ENCODE data around the gene MRPS11.

DNA sequence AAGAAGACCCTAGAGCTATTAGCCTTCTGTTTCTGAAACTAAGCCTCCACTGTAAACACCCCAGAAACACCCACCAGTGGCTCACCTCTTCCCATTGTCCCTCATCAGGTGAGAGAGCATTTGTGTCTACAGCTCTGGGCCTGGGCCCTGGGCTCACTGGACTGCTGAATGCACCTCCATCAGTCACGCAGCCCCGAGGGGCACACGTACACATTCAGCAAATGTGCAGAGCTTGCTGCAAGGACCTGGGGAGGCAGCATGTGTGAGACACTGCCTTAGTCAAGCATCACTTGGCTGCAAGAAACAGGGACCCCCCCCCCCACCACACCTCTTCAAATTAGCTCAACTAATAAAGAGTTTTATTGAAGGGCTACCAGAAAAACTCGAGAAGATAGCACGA is 29.3 kb upstream of the MRPS11 start:
- TF ChIP-seq CTCF (IDR thresholded peaks at IDR 0.05 in 4 of 5, conservative IDR thresholded peaks at IDR 0.05 in 1 of 5) (no peak), POLR2A (IDR thresholded peaks at IDR 0.05) (no peak)
